NB4 (cell line): ENCODE results near the gene CTNNA2.

Experiments used
- CTCF ChIP-seq: IDR thresholded peaks from one replicate; pipeline ENCODE4 v1.5.1; 2012; ENCODE audit warnings: low read depth, low read length
- MYC ChIP-seq: IDR thresholded peaks from 2 replicates; pipeline ENCODE4 v1.6.1; 2011; ENCODE audit warnings: low read depth, low read length
- POLR2A ChIP-seq: IDR thresholded peaks from 2 replicates; pipeline ENCODE4 v1.6.1; 2011; ENCODE audit warnings: mild to moderate bottlenecking; ENCODE audit not compliant: insufficient read length; ENCODE audit errors: extremely low read depth

GRCh38 chr2:79619976-79620375, 107.1 kb downstream of the CTNNA2 start:
- TF ChIP-seq CTCF: no peak
- no peak for TF ChIP-seq MYC
- no peak for TF ChIP-seq POLR2A
